Right cardiac atrium (tissue), 5 donors: ENCODE measurements around the gene CLDN9. TPM values are rescaled to one million over a fixed set of nuclear protein-coding genes. Genes with fewer than 3 reads are reported as not detected.

Experiments used
- ATAC-seq, 2 donors: fragments of 200-7000 bp; cut with Tn5 transposase; one replicate each; pipeline versions ENCODE4 v1.8.0 to v1.9.1; 2020; ENCODE audit warnings: moderate library complexity in 2 of 2, mild to moderate bottlenecking in 1 of 2
- DNase-seq, 3 donors: peaks; one replicate each; pipeline ENCODE4 v3.0.0-alpha.2; 2020
- H3K27ac ChIP-seq: one replicate; pipeline ENCODE4 v1.5.1; 2013; ENCODE audit warnings: mild to moderate bottlenecking, low read length, control low read depth, moderate library complexity
- H3K27me3 ChIP-seq: one replicate; pipeline ENCODE4 v1.6.1; 2013; ENCODE audit not compliant: control insufficient read depth, insufficient read depth
- H3K4me1 ChIP-seq: one replicate; pipeline ENCODE4 v1.6.1; 2013; ENCODE audit warnings: low read length; ENCODE audit not compliant: control insufficient read depth, insufficient read depth
- H3K4me3 ChIP-seq: one replicate; pipeline ENCODE4 v1.5.1; 2013; ENCODE audit warnings: low read length, control low read depth
- H3K9me3 ChIP-seq: one replicate; pipeline ENCODE4 v1.6.1; 2013; ENCODE audit warnings: low read length; ENCODE audit not compliant: control insufficient read depth
- WGBS: extraction: QIAGEN DNeasy Blood & Tissue Kit; methylation state at CpG from one replicate; pipeline ENCODE4 v1.1.7; 2013; 5-methylcytosine and 5-hydroxymethylcytosine counted together
- intact Hi-C, 4 donors: fragments of 100-400 bp; cut with DNase I; formaldehyde crosslinking; loops; one replicate each; pipeline versions ENCODE4 v1.11.0 to v1.14.0; 2022 to 2023
- polyA plus RNA-seq: library from polyadenylated mRNA; stranded (reverse); fragments of 200-250 nt; gene quantifications from one replicate; pipeline ENCODE4 v1.2.3, GENCODE V29; 2013
- total RNA-seq, 4 donors: library from RNA; stranded (reverse); fragmentation: NEBNext Ultra II Directional; extraction: Animal tissue kit (Norgen Biotek cat#: 25700); gene quantifications; one replicate each; pipeline ENCODE4 v1.2.1, GENCODE V29; 2021
- donor health status: healthy with polysubstance abuse.
- donor health status: DM: no; HTN: yes; CAD: no.
- donor health status: DM: no; HTN: no; CAD: no.
- donor health status: DM: no; HTN: yes; CAD: no; lungs with severe emphysema.
- donor health status: DM: yes; HTN: yes; CAD: no.

The CLDN9 gene
- total and polyA plus RNA-seq, 5 donors: 0.14 to 0.46 (median 0.32) TPM

DNA sequence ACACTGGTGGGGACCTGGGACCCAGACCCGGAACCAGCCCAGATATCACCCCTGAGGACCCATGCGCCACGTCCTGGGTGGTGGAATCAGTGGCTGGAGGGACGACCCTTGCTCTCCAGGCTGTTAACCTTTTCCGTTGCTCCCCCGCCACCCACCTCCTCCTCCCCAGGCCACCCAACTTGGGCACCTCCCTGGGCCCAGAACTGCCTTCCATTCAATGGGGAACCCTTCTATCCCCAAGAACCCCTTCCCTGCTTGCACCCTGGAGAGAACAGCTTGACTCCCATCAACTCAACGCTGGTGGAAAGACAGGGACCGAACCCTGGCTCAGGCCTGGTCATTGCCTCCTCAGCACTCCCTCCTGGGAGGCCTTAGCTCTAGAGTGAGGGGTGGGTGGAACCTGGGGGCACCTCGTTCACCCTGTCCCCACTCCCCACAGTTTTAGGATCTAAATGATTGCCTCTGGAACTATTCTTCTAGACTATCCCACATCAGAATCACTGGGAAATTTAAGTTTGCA lies 47.1 kb downstream of the CLDN9 start:
- Histone ChIP-seq H3K27ac (peak overlapping the region; percentile 74), H3K4me1 (peaks cover 5% of the 10 kb centered on the region), H3K27me3 (no peaks in the 10 kb centered on the region), H3K4me3 (peak overlapping the region; percentile 56), H3K9me3 (no peaks in the 10 kb centered on the region)
- ATAC-seq (no peak), DNase-seq (no peak)
- intact Hi-C loops: loop anchor here in 3 of 4 donors (5.0 to 10.0 kb wide), 4 partner anchors 48 to 105 kb away; partner anchors contain the start of gene ZNF205 (in 1 of the 3)
- 52% methylated on average over 9 of the region's 9 CpGs for WGBS

DNA sequence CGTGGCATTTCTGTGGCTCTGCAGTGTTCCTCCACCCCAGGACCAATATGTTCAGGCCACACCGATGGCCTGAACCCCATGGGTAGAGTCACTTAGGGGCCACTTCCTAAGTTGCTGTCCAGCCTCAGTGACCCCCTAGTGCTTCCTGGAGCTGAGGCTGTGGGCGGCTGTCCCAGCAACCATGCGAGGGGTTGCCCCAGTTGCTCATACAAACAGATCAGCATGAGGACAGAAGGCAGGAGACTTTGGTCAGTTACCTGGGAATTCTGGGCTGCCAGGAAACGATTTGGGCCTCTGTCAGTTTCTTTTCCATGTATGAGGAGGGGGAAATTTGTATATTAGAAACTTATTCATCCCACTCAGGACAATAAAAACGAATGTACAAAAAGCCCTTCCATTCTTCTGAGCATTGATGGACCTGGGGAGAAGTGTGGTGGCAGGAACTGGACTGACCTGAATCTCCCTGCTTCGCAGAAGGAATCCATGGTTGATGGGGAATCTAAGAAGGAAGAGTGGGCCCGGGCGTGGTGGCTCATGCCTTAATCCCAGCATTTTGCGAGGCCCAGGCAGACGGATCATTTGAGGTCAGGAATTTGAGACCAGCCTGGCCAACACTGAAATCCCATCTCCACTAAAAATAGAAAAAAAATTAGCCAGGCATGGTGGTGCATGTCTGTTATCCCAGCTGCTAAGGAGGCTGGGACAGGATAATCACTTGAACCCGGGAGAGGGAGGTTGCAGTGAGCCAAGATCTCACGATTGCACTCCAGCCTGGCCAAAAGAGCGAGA lies 47.8 kb downstream of the CLDN9 start:
- 70% methylated on average over 14 of the region's 14 CpGs for WGBS
- Histone ChIP-seq H3K4me1 (peaks cover 5% of the 10 kb centered on the region), H3K27me3 (no peaks in the 10 kb centered on the region), H3K27ac (no peak overlapping the region), H3K9me3 (no peaks in the 10 kb centered on the region), H3K4me3 (no peak overlapping the region)
- intact Hi-C loops: loop anchor here in 3 of 4 donors (5.0 to 10.0 kb wide), 3 partner anchors 54 to 104 kb away; partner anchors contain the start of gene ZNF205 (in 1 of the 3)
- ATAC-seq (no peak), DNase-seq (no peak)

DNA sequence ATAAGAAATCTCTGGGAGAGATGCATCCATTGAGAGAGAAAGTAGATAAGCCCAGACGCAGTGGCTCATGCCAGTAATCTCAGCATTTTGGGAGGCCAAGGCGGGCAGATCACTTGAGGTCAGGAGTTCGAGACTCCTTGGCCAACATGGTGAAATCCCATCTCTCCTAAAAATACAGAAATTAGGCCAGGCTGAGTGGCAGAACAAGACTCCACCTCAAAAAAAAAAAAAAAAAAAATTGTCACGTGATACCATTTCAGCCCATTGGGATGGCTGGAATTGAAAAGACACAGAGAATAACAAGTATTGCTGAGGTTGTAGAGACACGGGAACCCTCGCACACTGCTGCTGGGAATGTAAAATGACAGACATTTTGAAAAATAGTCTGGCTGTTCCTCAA lies 49.8 kb downstream of the CLDN9 start:
- Histone ChIP-seq H3K4me1 (peaks cover 5% of the 10 kb centered on the region), H3K27me3 (no peaks in the 10 kb centered on the region), H3K9me3 (no peaks in the 10 kb centered on the region), H3K27ac (no peak overlapping the region), H3K4me3 (no peak overlapping the region)
- ATAC-seq (no peak), DNase-seq (no peak)
- intact Hi-C loops: loop anchor here in 3 of 4 donors (5.0 to 10.0 kb wide), 3 partner anchors 52 to 102 kb away; partner anchors contain the start of gene ZNF205 (in 1 of the 3)
- WGBS: 80% methylated on average over 6 of the region's 6 CpGs

- DNase-seq (no peak), ATAC-seq (no peak)
- H3K4me3 ChIP-seq: no peak overlapping the region
- WGBS: 92% methylated on average over 8 of the region's 8 CpGs
- H3K27ac ChIP-seq: no peak overlapping the region
- peaks cover 5% of the 10 kb centered on the region for H3K4me1 ChIP-seq
- intact Hi-C loops: loop anchor here in 3 of 4 donors (5.0 to 10.0 kb wide), 3 partner anchors 51 to 101 kb away; partner anchors contain the start of gene ZNF205 (in 1 of the 3)
- no peaks in the 10 kb centered on the region for H3K27me3 ChIP-seq
- no peaks in the 10 kb centered on the region for H3K9me3 ChIP-seq
Observed at GRCh38 chr16:3063625-3064386, 51.1 kb downstream of the CLDN9 start.

Other genes with a start within 250 kb of the CLDN9 start
- gene ELOB, start 235.6 kb upstream of the CLDN9 start, total RNA-seq: 100 to 1,000 TPM; 235 to 320 (median 280) TPM
- 625 TPM for gene ELOB, start 235.6 kb upstream of the CLDN9 start, polyA plus RNA-seq
- not detected for gene PRSS33, start 225.4 kb upstream of the CLDN9 start, total RNA-seq
- gene PRSS33, start 225.4 kb upstream of the CLDN9 start, polyA plus RNA-seq: not detected
- not detected for gene PRSS41, start 214.5 kb upstream of the CLDN9 start, total RNA-seq
- gene PRSS41, start 214.5 kb upstream of the CLDN9 start, polyA plus RNA-seq: not detected
- not detected for gene PRSS21, start 195.7 kb upstream of the CLDN9 start, total RNA-seq
- not detected for gene PRSS21, start 195.7 kb upstream of the CLDN9 start, polyA plus RNA-seq
- gene ZG16B, start 182.6 kb upstream of the CLDN9 start, total RNA-seq: under 1 TPM in 3 of 4 donors, not detected in 1; 0.35 to 0.64 (median 0.51) TPM
- not detected for gene ZG16B, start 182.6 kb upstream of the CLDN9 start, polyA plus RNA-seq
- gene PRSS22, start 154.8 kb upstream of the CLDN9 start, total RNA-seq: not detected
- gene PRSS22, start 154.8 kb upstream of the CLDN9 start, polyA plus RNA-seq: not detected
- 10 to 100 TPM; 26.6 to 37.2 (median 29.1) TPM for gene FLYWCH2, start 129.7 kb upstream of the CLDN9 start, total RNA-seq
- gene FLYWCH2, start 129.7 kb upstream of the CLDN9 start, polyA plus RNA-seq: 44.3 TPM
- gene FLYWCH1, start 101.0 kb upstream of the CLDN9 start, total RNA-seq: 10 to 100 TPM; 35.8 to 43.9 (median 36.4) TPM
- gene FLYWCH1, start 101.0 kb upstream of the CLDN9 start, polyA plus RNA-seq: 28.9 TPM
- not detected for gene KREMEN2, start 48.6 kb upstream of the CLDN9 start, total RNA-seq
- gene KREMEN2, start 48.6 kb upstream of the CLDN9 start, polyA plus RNA-seq: not detected
- gene PAQR4, start 43.6 kb upstream of the CLDN9 start, total RNA-seq: 1 to 10 TPM; 4.0 to 8.8 (median 5.5) TPM
- 10.3 TPM for gene PAQR4, start 43.6 kb upstream of the CLDN9 start, polyA plus RNA-seq
- gene PKMYT1, start 32.5 kb upstream of the CLDN9 start, total RNA-seq: 1 to 10 TPM in 2 of 4 donors, not detected in 2; 1.1 to 2.1 TPM
- gene PKMYT1, start 32.5 kb upstream of the CLDN9 start, polyA plus RNA-seq: 2.1 TPM
- not detected for gene CLDN6, start 5.3 kb downstream of the CLDN9 start, total RNA-seq
- gene CLDN6, start 5.3 kb downstream of the CLDN9 start, polyA plus RNA-seq: not detected
- 10 to 100 TPM; 13.8 to 50.8 (median 28.0) TPM for gene TNFRSF12A, start 7.4 kb downstream of the CLDN9 start, total RNA-seq
- gene TNFRSF12A, start 7.4 kb downstream of the CLDN9 start, polyA plus RNA-seq: 94.7 TPM
- gene HCFC1R1, start 11.0 kb downstream of the CLDN9 start, total RNA-seq: 10 to 100 TPM; 43.7 to 80.5 (median 64.6) TPM
- gene HCFC1R1, start 11.0 kb downstream of the CLDN9 start, polyA plus RNA-seq: 122 TPM
- 10 to 100 TPM; 11.1 to 13.7 (median 13.0) TPM for gene THOC6, start 11.1 kb downstream of the CLDN9 start, total RNA-seq
- 13.1 TPM for gene THOC6, start 11.1 kb downstream of the CLDN9 start, polyA plus RNA-seq
- not detected for gene BICDL2, start 24.0 kb downstream of the CLDN9 start, total RNA-seq
- not detected for gene BICDL2, start 24.0 kb downstream of the CLDN9 start, polyA plus RNA-seq
- 1 to 10 TPM in 2 of 4 donors, under 1 TPM in 2; 0.72 to 1.7 (median 0.95) TPM for gene MMP25, start 33.6 kb downstream of the CLDN9 start, total RNA-seq
- 0.68 TPM for gene MMP25, start 33.6 kb downstream of the CLDN9 start, polyA plus RNA-seq
- 10 to 100 TPM; 27.5 to 55.0 (median 37.8) TPM for gene IL32, start 52.7 kb downstream of the CLDN9 start, total RNA-seq
- 62.8 TPM for gene IL32, start 52.7 kb downstream of the CLDN9 start, polyA plus RNA-seq
- gene ZSCAN10, start 86.4 kb downstream of the CLDN9 start, total RNA-seq: not detected
- gene ZSCAN10, start 86.4 kb downstream of the CLDN9 start, polyA plus RNA-seq: not detected
- 10 to 100 TPM in 1 of 4 donors, 1 to 10 TPM in 3; 6.4 to 10.1 (median 9.2) TPM for gene ZNF205, start 99.7 kb downstream of the CLDN9 start, total RNA-seq
- 10.9 TPM for gene ZNF205, start 99.7 kb downstream of the CLDN9 start, polyA plus RNA-seq
- 1 to 10 TPM; 6.2 to 8.7 (median 7.6) TPM for gene ZNF213, start 122.1 kb downstream of the CLDN9 start, total RNA-seq
- gene ZNF213, start 122.1 kb downstream of the CLDN9 start, polyA plus RNA-seq: 7.2 TPM
- gene OR1F1, start 175.3 kb downstream of the CLDN9 start, total RNA-seq: not detected
- not detected for gene OR1F1, start 175.3 kb downstream of the CLDN9 start, polyA plus RNA-seq
- 1 to 10 TPM; 4.9 to 7.9 (median 6.1) TPM for gene ZNF200, start 222.2 kb downstream of the CLDN9 start, total RNA-seq
- 2.9 TPM for gene ZNF200, start 222.2 kb downstream of the CLDN9 start, polyA plus RNA-seq
- gene MEFV, start 243.7 kb downstream of the CLDN9 start, total RNA-seq: 1 to 10 TPM in 3 of 4 donors, under 1 TPM in 1; 0.91 to 1.6 (median 1.6) TPM
- gene MEFV, start 243.7 kb downstream of the CLDN9 start, polyA plus RNA-seq: 0.32 TPM